ENCODE data around the gene KRTAP4-7. TPM values are rescaled to one million over a fixed set of nuclear protein-coding genes. Genes with fewer than 3 reads are reported as not detected.

The KRTAP4-7 gene
- total and polyA plus RNA-seq, 2 experiments from 2014 or later: not detected

DNA sequence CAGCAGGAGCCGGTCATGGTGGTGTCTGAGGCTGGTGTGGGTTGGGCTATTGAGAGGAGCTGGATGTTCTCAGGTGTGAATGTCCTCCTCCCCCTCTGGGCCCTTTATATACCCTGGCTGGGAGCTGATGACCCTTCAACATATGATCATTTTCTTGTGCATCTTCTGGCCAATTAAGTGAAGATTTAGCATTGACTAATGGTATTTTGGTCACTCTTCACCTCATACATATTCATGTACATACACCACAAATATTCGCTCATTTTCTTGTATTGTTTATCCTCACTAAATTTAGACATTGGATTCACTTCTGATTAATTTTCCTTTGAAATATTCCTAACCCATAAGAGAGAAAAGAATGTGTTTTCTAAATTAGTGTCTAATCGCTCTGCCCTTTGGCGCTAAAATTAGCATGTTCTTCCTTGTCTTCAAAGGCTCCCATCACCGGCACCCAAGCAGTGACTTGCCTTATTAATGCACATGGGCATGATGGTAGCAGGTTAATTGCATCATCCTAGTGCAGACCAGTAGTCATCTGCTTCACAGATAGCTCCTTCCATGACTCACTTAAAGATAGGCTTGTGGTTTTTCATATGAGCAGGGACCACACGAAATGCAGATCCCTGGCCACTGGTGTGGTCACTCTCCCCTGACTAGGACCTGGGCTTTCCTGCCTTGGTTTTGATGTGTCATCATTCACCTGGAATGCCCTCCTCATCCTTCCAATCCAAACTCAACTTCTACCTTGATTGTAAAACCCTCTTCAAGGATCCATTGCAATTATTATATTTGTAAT lies 17.9 kb upstream of the KRTAP4-7 start, which contains the start of gene KRTAP2-4 (continued):
- TF ChIP-seq, protein P1, sequence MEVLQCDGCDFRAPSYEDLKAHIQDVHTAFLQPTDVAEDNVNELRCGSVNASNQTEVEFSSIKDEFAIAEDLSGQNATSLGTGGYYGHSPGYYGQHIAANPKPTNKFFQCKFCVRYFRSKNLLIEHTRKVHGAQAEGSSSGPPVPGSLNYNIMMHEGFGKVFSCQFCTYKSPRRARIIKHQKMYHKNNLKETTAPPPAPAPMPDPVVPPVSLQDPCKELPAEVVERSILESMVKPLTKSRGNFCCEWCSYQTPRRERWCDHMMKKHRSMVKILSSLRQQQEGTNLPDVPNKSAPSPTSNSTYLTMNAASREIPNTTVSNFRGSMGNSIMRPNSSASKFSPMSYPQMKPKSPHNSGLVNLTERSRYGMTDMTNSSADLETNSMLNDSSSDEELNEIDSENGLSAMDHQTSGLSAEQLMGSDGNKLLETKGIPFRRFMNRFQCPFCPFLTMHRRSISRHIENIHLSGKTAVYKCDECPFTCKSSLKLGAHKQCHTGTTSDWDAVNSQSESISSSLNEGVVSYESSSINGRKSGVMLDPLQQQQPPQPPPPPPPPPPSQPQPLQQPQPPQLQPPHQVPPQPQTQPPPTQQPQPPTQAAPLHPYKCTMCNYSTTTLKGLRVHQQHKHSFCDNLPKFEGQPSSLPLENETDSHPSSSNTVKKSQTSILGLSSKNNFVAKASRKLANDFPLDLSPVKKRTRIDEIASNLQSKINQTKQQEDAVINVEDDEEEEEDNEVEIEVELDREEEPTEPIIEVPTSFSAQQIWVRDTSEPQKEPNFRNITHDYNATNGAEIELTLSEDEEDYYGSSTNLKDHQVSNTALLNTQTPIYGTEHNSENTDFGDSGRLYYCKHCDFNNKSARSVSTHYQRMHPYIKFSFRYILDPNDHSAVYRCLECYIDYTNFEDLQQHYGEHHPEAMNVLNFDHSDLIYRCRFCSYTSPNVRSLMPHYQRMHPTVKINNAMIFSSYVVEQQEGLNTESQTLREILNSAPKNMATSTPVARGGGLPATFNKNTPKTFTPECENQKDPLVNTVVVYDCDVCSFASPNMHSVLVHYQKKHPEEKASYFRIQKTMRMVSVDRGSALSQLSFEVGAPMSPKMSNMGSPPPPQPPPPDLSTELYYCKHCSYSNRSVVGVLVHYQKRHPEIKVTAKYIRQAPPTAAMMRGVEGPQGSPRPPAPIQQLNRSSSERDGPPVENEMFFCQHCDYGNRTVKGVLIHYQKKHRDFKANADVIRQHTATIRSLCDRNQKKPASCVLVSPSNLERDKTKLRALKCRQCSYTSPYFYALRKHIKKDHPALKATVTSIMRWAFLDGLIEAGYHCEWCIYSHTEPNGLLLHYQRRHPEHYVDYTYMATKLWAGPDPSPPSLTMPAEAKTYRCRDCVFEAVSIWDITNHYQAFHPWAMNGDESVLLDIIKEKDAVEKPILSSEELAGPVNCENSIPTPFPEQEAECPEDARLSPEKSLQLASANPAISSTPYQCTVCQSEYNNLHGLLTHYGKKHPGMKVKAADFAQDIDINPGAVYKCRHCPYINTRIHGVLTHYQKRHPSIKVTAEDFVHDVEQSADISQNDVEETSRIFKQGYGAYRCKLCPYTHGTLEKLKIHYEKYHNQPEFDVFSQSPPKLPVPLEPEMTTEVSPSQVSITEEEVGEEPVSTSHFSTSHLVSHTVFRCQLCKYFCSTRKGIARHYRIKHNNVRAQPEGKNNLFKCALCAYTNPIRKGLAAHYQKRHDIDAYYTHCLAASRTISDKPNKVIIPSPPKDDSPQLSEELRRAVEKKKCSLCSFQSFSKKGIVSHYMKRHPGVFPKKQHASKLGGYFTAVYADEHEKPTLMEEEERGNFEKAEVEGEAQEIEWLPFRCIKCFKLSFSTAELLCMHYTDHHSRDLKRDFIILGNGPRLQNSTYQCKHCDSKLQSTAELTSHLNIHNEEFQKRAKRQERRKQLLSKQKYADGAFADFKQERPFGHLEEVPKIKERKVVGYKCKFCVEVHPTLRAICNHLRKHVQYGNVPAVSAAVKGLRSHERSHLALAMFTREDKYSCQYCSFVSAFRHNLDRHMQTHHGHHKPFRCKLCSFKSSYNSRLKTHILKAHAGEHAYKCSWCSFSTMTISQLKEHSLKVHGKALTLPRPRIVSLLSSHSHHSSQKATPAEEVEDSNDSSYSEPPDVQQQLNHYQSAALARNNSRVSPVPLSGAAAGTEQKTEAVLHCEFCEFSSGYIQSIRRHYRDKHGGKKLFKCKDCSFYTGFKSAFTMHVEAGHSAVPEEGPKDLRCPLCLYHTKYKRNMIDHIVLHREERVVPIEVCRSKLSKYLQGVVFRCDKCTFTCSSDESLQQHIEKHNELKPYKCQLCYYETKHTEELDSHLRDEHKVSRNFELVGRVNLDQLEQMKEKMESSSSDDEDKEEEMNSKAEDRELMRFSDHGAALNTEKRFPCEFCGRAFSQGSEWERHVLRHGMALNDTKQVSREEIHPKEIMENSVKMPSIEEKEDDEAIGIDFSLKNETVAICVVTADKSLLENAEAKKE (CRISPR knock-in tag; IDR thresholded peaks at IDR 0.05): no peak
- TF ChIP-seq ZNF114 (CRISPR knock-in tag; IDR thresholded peaks at IDR 0.05): no peak
- TF ChIP-seq, protein P2, sequence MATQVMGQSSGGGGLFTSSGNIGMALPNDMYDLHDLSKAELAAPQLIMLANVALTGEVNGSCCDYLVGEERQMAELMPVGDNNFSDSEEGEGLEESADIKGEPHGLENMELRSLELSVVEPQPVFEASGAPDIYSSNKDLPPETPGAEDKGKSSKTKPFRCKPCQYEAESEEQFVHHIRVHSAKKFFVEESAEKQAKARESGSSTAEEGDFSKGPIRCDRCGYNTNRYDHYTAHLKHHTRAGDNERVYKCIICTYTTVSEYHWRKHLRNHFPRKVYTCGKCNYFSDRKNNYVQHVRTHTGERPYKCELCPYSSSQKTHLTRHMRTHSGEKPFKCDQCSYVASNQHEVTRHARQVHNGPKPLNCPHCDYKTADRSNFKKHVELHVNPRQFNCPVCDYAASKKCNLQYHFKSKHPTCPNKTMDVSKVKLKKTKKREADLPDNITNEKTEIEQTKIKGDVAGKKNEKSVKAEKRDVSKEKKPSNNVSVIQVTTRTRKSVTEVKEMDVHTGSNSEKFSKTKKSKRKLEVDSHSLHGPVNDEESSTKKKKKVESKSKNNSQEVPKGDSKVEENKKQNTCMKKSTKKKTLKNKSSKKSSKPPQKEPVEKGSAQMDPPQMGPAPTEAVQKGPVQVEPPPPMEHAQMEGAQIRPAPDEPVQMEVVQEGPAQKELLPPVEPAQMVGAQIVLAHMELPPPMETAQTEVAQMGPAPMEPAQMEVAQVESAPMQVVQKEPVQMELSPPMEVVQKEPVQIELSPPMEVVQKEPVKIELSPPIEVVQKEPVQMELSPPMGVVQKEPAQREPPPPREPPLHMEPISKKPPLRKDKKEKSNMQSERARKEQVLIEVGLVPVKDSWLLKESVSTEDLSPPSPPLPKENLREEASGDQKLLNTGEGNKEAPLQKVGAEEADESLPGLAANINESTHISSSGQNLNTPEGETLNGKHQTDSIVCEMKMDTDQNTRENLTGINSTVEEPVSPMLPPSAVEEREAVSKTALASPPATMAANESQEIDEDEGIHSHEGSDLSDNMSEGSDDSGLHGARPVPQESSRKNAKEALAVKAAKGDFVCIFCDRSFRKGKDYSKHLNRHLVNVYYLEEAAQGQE (IDR thresholded peaks at IDR 0.05; ENCODE audit: unreplicated experiment): no peak
- TF ChIP-seq CREB1 (CRISPR knock-in tag; IDR thresholded peaks at IDR 0.05; ENCODE audit: low read depth): no peak

DNA sequence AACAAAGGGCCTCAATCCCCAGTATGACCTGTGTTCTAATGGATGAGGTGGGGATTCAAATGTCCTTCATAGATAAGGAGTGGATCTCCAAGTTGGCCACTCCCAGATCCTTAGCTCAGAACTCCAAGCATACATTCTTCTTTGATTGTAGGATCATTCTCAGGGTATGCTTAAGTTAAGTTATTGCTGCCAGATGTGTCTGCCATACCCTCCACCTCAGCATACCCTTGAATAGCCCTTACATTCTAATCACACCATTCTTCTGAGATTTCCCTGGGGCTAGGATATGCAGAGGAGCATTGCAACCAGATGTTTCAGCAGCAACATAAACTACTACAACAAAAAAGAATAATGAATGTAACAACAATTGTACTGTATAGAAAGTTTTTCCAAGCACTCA lies 16.7 kb upstream of the KRTAP4-7 start:
- Histone ChIP-seq H3K4me2 (no peak overlapping the region), H4K20me1 (replicated peaks; ENCODE audit: insufficient read depth) (no peaks in the 10 kb centered on the region), H3K4me3 (no peak overlapping the region), H2AFZ (no peak overlapping the region), H3F3A (replicated peaks; ENCODE audit: low read depth) (no peaks in the 10 kb centered on the region), H3K27me3 (ENCODE audit: insufficient read depth) (no peaks in the 10 kb centered on the region), H3K27ac (ENCODE audit: low read depth) (no peak overlapping the region), H3K36me3 (ENCODE audit: insufficient read depth) (no peaks in the 10 kb centered on the region), H3K79me2 (replicated peaks; ENCODE audit: insufficient read depth) (no peaks in the 10 kb centered on the region), H3K4me1 (ENCODE audit: insufficient read depth) (no peaks in the 10 kb centered on the region), H3K9me2 (ENCODE audit: insufficient read depth) (no peaks in the 10 kb centered on the region; the same call in none of the 2 replicates)
- no peak for DNase-seq (ENCODE audit: low spot score)
- H3K27ac Mint-ChIP-seq: no peak overlapping the region
- no peak overlapping the region for H3K4me3 Mint-ChIP-seq
- H3K4me1 Mint-ChIP-seq: no peaks in the 10 kb centered on the region
- H3K9me3 Mint-ChIP-seq: no peaks in the 10 kb centered on the region
- no peak for ATAC-seq
- H3K27me3 Mint-ChIP-seq (ENCODE audit: insufficient read depth, low read depth, poor library complexity): no peaks in the 10 kb centered on the region
- H3K36me3 Mint-ChIP-seq (ENCODE audit: low read depth): no peaks in the 10 kb centered on the region
- TF ChIP-seq JUNB (IDR thresholded peaks at IDR 0.05; ENCODE audit: unreplicated experiment) (no peak), EZH2phosphoT487 (IDR thresholded peaks at IDR 0.05; ENCODE audit: unreplicated experiment) (no peak), EZH2 (IDR thresholded peaks at IDR 0.05; ENCODE audit: low read depth, unreplicated experiment) (no peak), CREB1 (CRISPR knock-in tag; IDR thresholded peaks at IDR 0.05; ENCODE audit: low read depth) (no peak), STAT1 (IDR thresholded peaks at IDR 0.05; ENCODE audit: unreplicated experiment) (no peak)
- TF ChIP-seq, protein P2 (IDR thresholded peaks at IDR 0.05; ENCODE audit: unreplicated experiment): no peak

All from GM23338 (cell line).